GM19023 (cell line): Measurements from ENCODE around the gene LBP.
"Not testable (repeated sequence)": the region's sequence is repeated elsewhere in the genome, so short reads cannot be mapped to it uniquely, and the experiment has no call there.

ENCODE experiments used
- ATAC-seq: cut with Tn5 transposase; IDR thresholded peaks from one replicate; pipeline ENCODE4 v1.9.1; 2021; ENCODE audit warnings: mild to moderate bottlenecking, moderate library complexity; ENCODE audit not compliant: unreplicated experiment

LBP gene

GRCh38 chr20:38346741-38347140 is 459 bp downstream of the LBP start:
- no peak for ATAC-seq

DNA sequence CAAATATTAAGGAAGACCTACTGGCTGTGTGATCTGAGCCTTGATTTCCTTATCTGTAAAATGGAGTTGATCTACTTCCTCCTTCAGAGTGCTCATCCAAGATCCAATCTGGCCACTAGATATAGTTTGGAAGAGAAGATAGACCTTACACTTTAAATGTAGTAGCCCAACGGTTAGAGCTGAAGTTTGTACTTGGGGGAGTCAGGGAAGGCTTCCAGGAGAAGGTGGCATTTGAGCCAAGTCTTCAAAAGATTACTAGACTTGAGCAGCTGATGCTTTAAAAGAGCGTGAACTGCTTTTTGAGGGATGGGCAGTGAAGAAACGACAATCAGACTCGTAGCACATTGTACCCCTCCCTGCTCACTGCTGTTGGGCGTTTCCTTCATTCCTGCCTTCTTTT is 3.6 kb downstream of the LBP start:
- no peak for ATAC-seq

DNA sequence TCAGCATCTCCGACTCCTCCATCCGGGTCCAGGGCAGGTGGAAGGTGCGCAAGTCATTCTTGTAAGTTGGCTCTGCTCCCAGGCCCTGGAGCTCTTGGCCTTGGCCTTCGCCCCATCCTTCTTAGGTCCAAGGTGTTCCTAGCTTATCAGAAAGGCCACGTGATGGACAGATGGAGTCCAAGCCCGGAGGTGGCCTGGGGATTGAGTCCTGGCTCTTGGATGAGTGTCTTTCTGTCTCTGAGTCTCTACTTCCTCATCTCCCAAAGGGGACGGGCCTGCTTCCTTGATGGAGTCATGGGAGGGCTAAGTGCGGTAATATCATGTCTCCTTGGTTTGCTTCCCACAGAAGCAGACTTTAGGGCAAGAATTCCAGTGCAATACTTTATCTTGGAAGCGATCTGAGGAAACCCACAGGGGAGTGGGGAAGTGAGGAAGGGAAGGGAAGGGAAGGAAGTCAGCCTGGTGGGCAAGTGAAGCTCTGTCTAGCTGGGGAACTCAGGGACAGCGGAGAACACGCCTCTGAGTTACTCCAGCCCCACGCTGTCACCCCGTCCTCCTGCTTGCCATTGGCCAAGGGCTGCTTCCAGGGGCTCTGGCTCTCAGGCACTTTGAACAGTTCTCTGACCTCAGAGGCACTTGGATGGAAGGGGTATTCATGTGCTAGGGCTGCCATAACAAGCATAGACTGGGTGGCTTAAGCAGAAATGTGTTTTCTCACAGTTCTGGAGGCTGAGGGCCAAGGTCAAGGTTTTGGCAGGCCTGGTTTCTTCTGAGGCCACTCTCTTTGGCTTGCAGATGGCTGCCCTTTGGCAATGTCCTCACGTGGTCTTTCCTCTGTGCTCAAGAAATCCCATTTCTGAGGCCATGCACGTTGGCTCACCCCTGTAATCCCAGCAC is 4.8 kb downstream of the LBP start:
- no peak for ATAC-seq

GRCh38 chr20:38353316-38353715 is 7.0 kb downstream of the LBP start:
- no peak for ATAC-seq

DNA sequence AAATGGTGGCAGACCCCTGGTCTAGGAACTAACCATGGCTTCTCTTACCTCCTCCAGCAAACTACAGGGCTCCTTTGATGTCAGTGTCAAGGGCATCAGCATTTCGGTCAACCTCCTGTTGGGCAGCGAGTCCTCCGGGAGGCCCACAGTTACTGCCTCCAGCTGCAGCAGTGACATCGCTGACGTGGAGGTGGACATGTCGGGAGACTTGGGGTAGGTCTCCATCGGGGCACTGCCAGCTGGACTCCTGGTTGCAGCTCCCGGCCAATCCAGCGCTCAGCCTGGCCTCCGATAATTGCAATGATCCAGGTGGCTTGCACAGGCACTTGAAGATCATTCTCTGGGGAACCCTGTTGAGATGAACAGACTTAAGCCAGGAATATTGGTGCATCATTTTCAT is 7.9 kb downstream of the LBP start:
- no peak for ATAC-seq

- no peak for ATAC-seq
Observed at GRCh38 chr20:38355161-38356012, 9.1 kb downstream of the LBP start.

DNA sequence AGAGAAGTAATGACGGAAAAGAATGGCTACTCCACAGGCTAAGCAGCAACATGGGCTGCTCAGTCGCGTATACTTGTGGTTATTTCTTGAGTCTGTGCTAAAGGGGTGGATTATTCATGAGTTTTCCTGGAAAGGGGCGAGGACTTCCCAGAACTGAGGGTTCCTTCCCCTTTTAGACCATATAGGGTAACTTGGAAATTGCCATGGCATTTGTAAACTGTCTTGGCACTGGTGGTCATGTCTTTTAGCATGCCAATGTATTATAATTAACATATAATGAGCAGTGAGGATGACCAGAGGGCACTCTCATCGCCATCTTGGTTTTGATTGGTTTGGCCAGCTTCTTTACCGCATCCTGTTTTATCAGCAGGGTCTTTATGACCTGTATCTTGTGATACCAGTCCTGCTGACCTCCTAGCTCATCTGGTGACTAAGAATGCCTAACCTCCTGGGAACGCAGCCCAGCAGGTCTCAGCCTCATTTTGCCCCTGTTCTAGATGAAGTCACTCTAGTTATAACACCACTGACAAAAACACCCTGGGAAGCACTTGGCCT is 11.4 kb downstream of the LBP start:
- ATAC-seq, result no peak

DNA sequence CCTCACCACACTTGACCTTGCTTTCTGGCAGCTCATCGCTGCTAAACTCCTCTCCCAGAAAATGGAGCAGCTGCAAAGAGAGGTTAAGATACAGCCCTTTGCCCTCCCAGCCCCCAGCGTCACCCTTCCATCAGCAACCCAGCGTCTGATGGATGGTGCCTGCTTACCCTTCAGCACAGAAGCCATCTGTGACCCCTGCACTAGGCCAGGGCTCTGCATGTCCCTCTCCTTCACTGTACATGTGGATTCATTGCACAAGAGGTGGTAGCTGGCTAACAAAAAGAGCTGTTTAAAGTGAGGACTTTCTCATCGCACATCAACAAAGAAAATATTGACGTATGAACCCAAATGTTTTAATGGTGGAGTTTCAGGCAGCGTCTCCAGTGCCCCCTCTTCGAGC is 12.3 kb downstream of the LBP start:
- no peak for ATAC-seq

- ATAC-seq, result no peak
Observed at GRCh38 chr20:38363004-38363747, 16.9 kb downstream of the LBP start.

DNA sequence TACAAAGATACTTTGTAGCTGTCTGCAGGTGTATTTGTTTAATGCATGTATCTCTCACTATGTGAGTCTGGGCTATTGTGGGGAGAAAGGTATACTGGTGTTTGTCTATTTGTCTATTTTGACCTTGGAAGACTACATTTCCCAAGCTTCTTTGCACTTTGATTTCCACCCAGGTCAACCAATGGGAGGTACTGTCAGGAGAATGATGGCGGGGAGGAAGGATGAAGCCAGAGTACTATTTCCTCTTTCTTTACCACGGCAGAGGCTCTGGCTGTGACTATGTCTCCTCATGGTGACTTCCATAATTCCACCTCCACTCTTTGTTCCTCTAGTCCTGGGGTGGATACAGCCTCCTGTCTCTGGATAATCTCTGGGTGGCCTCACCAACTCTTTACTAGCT is 23.1 kb downstream of the LBP start:
- ATAC-seq, result no peak

DNA sequence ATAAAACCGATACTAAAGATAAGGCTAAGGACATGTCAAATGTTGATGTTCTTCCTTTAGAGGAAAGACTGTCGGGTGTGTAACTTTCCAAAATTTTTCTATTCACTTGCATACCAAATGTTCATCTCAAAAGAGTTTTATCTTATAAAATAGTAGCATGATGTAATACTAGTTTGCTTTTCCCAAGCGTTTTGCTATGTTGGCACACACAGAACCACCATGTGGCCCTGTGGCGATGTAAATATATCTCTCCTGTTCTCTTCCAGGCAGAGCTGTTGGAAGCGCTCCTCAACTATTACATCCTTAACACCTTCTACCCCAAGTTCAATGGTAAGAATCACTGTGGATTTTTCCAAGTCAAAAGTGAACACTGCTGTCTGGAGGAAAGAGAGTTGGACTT is 26.5 kb downstream of the LBP start:
- no peak for ATAC-seq

DNA sequence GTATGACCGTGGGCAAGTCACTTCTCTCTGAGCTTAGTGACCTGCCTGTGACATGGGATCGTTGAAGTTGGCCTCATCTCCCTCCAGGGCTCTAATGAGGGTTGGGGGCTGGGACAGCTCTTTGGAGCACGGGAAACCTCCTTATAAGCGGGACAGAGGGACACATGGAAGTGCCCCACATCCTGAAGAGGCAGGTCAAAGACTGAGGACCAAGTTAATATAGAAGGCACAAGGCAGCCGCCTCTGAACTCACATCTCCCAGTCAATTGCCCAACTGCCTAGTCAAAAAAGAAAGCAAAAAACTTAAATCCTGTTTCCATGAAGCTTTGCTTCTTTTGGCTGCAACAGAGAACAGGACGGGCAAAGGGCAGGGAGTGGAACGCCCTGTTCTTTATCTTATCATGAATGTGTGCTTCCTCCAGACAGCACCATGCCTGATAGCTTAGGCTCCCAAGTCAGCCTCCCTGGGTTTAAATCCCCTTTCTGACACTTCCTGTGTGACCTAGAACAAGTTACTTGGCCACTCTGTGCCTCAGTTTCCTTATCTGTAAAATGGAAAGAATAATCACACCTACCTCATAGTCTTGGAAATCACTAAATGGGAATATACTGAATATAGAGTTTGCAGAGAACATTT is 27.1 kb downstream of the LBP start:
- no peak for ATAC-seq

DNA sequence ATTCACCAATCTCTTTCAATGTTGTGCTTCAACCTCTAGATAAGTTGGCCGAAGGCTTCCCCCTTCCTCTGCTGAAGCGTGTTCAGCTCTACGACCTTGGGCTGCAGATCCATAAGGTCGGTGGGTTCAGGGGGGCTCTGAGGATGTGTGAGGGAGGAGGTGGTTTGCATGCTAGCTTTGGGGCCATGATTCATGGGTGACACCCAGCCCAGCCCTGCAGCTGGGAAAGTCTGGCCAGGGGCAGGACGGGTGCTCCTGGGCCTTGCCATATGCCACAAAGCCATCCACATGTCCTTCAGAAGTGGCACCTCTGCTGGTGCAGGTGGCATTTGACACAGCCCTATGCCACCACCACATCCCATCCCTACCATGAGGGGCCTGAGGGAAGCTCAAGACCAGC is 27.6 kb downstream of the LBP start:
- ATAC-seq, result no peak

- ATAC-seq, result no peak
Observed at GRCh38 chr20:38377039-38377685, 30.9 kb downstream of the LBP start.

GRCh38 chr20:38377838-38378237 is 31.6 kb downstream of the LBP start:
- ATAC-seq, result not testable (repeated sequence)

- ATAC-seq, result no peak
Observed at GRCh38 chr20:38383147-38383546, 36.9 kb downstream of the LBP start.

GRCh38 chr20:38386004-38386403 is 39.7 kb downstream of the LBP start:
- ATAC-seq, result no peak

- no peak for ATAC-seq
Observed at GRCh38 chr20:38386851-38387250, 40.6 kb downstream of the LBP start.

DNA sequence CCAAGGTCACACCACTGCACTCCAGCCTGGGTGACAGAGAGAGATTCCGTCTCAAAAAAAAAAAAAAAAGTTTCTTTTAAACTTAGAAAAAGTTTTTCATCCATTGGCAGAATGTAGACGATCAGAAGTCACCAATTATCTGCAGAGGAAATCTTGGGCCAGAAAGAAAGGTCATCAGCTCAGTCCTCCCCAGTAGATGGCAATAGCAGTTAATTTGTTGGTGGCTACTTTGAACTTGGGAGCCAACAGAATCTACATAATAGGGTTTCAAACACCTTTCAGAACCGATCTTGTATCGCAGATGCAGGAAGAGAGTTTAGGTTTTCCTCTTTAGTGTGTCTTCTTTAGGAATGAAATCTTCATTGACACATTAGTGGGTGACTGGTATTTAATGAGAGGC is 41.7 kb downstream of the LBP start:
- no peak for ATAC-seq

- ATAC-seq, result no peak
Observed at GRCh38 chr20:38392356-38392755, 46.1 kb downstream of the LBP start.
